Nephron progenitor cell (in vitro differentiated cells): Measurements from ENCODE around the gene SCAF8.

ENCODE experiments used
- DNase-seq: peaks from one replicate; pipeline ENCODE4 v3.0.0; 2021
- H3K27ac Mint-ChIP-seq: 2 replicates; pipeline ENCODE4 v1.8.0; 2021; ENCODE audit warnings: mild to moderate bottlenecking, moderate library complexity, mixed read lengths
- H3K27me3 Mint-ChIP-seq: 2 replicates; pipeline ENCODE4 v1.8.0; 2021; ENCODE audit warnings: mild to moderate bottlenecking, low read depth, mixed read lengths; ENCODE audit not compliant: poor library complexity
- H3K36me3 Mint-ChIP-seq: 2 replicates; pipeline ENCODE4 v1.8.0; 2021; ENCODE audit warnings: low read depth, mixed read lengths
- H3K4me1 Mint-ChIP-seq: 2 replicates; pipeline ENCODE4 v1.8.0; 2021; ENCODE audit warnings: mixed read lengths
- H3K4me3 Mint-ChIP-seq: 2 replicates; pipeline ENCODE4 v1.8.0; 2021; ENCODE audit warnings: mild to moderate bottlenecking, moderate library complexity, mixed read lengths
- H3K9me3 Mint-ChIP-seq: 2 replicates; pipeline ENCODE4 v1.8.0; 2021; ENCODE audit warnings: mild to moderate bottlenecking, moderate library complexity, mixed read lengths
- CTCF ChIP-seq: fragments of 200-600 bp; sonication (generic); IDR thresholded peaks from 2 replicates; pipeline ENCODE4 v1.5.0; 2021; ENCODE audit warnings: antibody characterized with exemption

Gene SCAF8

GRCh38 chr6:154874773-154875592 is 141.8 kb downstream of the SCAF8 start:
- no peak overlapping the region for H3K4me3 Mint-ChIP-seq
- TF ChIP-seq CTCF, result no peak
- H3K9me3 Mint-ChIP-seq, result no peaks in the 10 kb centered on the region
- DNase-seq, result no peak
- H3K4me1 Mint-ChIP-seq, result peaks cover 43% of the 10 kb centered on the region
- peak overlapping the region; percentile 74 for H3K27ac Mint-ChIP-seq
- H3K36me3 Mint-ChIP-seq, result peaks cover 13% of the 10 kb centered on the region
- no peaks in the 10 kb centered on the region for H3K27me3 Mint-ChIP-seq

GRCh38 chr6:154876486-154877280 is 143.5 kb downstream of the SCAF8 start:
- H3K27me3 Mint-ChIP-seq, result no peaks in the 10 kb centered on the region
- H3K4me1 Mint-ChIP-seq, result peaks cover 43% of the 10 kb centered on the region
- H3K9me3 Mint-ChIP-seq, result no peaks in the 10 kb centered on the region
- no peak for DNase-seq
- no peak overlapping the region for H3K4me3 Mint-ChIP-seq
- peaks cover 13% of the 10 kb centered on the region for H3K36me3 Mint-ChIP-seq
- no peak overlapping the region for H3K27ac Mint-ChIP-seq
- no peak for TF ChIP-seq CTCF

- no peak overlapping the region for H3K27ac Mint-ChIP-seq
- no peak for TF ChIP-seq CTCF
- H3K9me3 Mint-ChIP-seq, result peaks cover 5% of the 10 kb centered on the region
- no peak for DNase-seq
- H3K4me1 Mint-ChIP-seq, result peaks cover 28% of the 10 kb centered on the region
- H3K27me3 Mint-ChIP-seq, result no peaks in the 10 kb centered on the region
- H3K36me3 Mint-ChIP-seq, result peaks cover 31% of the 10 kb centered on the region
- H3K4me3 Mint-ChIP-seq, result no peak overlapping the region
These were observed 145.8 kb downstream of the SCAF8 start for GRCh38 chr6:154878871-154879491.

GRCh38 chr6:154882107-154882506 is 148.9 kb downstream of the SCAF8 start:
- H3K4me1 Mint-ChIP-seq, result peaks cover 5% of the 10 kb centered on the region
- H3K27ac Mint-ChIP-seq, result no peak overlapping the region
- H3K4me3 Mint-ChIP-seq, result no peak overlapping the region
- DNase-seq, result no peak
- peaks cover 62% of the 10 kb centered on the region for H3K36me3 Mint-ChIP-seq
- TF ChIP-seq CTCF, result no peak
- H3K9me3 Mint-ChIP-seq, result peaks cover 5% of the 10 kb centered on the region
- peaks cover 3% of the 10 kb centered on the region for H3K27me3 Mint-ChIP-seq
